WTC11 (cell line): ENCODE measurements around the gene FAM168B. TPM values are rescaled to one million over a fixed set of nuclear protein-coding genes. Genes with fewer than 3 reads are reported as not detected.

Experiments used
- ATAC-seq: fragments of 200-7000 bp; cut with Tn5 transposase; 2 replicates; pipeline ENCODE4 v1.10.0; 2021; ENCODE audit warnings: mild to moderate bottlenecking, moderate library complexity
- CTCF ChIA-PET: fragments of 300-600 bp; sonication (Branson Sonifier 250); formaldehyde crosslinking; loops from one replicate; lab custom pipeline; 2021; ENCODE audit warnings: antibody characterized with exemption; lab: Charles Lee
- POLR2A ChIA-PET: fragments of 350-600 bp; sonication (Branson Sonifier 250); formaldehyde crosslinking; loops from one replicate; lab custom pipeline; 2021; ENCODE audit warnings: antibody characterized with exemption; lab: Charles Lee
- DNase-seq: peaks from one replicate; pipeline ENCODE4 v3.0.0; 2021; ENCODE audit warnings: low spot score
- H3K27ac Mint-ChIP-seq: 2 replicates; pipeline ENCODE4 v1.8.0; 2021; ENCODE audit warnings: mixed read lengths
- H3K27me3 Mint-ChIP-seq: 2 replicates; pipeline ENCODE4 v1.8.0; 2021; ENCODE audit warnings: low read depth, mild to moderate bottlenecking, moderate library complexity, mixed read lengths
- H3K36me3 Mint-ChIP-seq: 2 replicates; pipeline ENCODE4 v1.8.0; 2021; ENCODE audit warnings: mixed read lengths
- H3K4me1 Mint-ChIP-seq: 2 replicates; pipeline ENCODE4 v1.8.0; 2022; ENCODE audit warnings: mixed read lengths
- H3K4me3 Mint-ChIP-seq: 2 replicates; pipeline ENCODE4 v1.8.0; 2021; ENCODE audit warnings: mild to moderate bottlenecking, moderate library complexity, mixed read lengths
- H3K9me3 Mint-ChIP-seq: 2 replicates; pipeline ENCODE4 v1.8.0; 2021; ENCODE audit warnings: mixed read lengths
- CBFB ChIP-seq: sonication (generic); formaldehyde crosslinking; IDR thresholded peaks from 2 replicates; pipeline ENCODE4 v1.8.1; 2022; ENCODE audit warnings: mild to moderate bottlenecking, low read depth, missing genetic modification reagents
- CREB1 ChIP-seq: sonication (generic); formaldehyde crosslinking; IDR thresholded peaks from 2 replicates; pipeline ENCODE4 v1.8.0; 2023; ENCODE audit warnings: mild to moderate bottlenecking, missing genetic modification reagents
- CREM ChIP-seq: sonication (generic); formaldehyde crosslinking; IDR thresholded peaks from 2 replicates; pipeline ENCODE4 v1.8.1; 2022; ENCODE audit warnings: mild to moderate bottlenecking, missing genetic modification reagents, moderate library complexity
- FOXJ3 ChIP-seq: sonication (generic); formaldehyde crosslinking; IDR thresholded peaks from 2 replicates; pipeline ENCODE4 v1.9.0; 2021; ENCODE audit warnings: missing genetic modification reagents, mild to moderate bottlenecking, borderline replicate concordance
- FOXK1 ChIP-seq: sonication (generic); formaldehyde crosslinking; IDR thresholded peaks from 2 replicates; pipeline ENCODE4 v1.8.0; 2022; ENCODE audit warnings: mild to moderate bottlenecking, moderate library complexity, missing genetic modification reagents
- IRF2 ChIP-seq: sonication (generic); formaldehyde crosslinking; IDR thresholded peaks from 2 replicates; pipeline ENCODE4 v1.8.0; 2022; ENCODE audit warnings: low read depth, missing genetic modification reagents, borderline replicate concordance
- JAZF1 ChIP-seq: fragments of 250-450 bp; sonication (Bioruptor Pico); IDR thresholded peaks from 2 replicates; pipeline ENCODE4 v1.9.0; 2021; ENCODE audit warnings: moderate library complexity, mild to moderate bottlenecking, inconsistent platforms
- NFE2L1 ChIP-seq: sonication (generic); formaldehyde crosslinking; IDR thresholded peaks from 2 replicates; pipeline ENCODE4 v1.8.1; 2023; ENCODE audit warnings: missing genetic modification reagents
- SOX15 ChIP-seq: fragments of 250-450 bp; sonication (Bioruptor Pico); IDR thresholded peaks from 2 replicates; pipeline ENCODE4 v1.9.0; 2021; ENCODE audit warnings: mild to moderate bottlenecking
- SP1 ChIP-seq: sonication (generic); formaldehyde crosslinking; conservative IDR thresholded peaks from 2 replicates; pipeline ENCODE4 v1.8.1; 2022; ENCODE audit warnings: missing genetic modification reagents
- TEAD1 ChIP-seq: sonication (generic); formaldehyde crosslinking; IDR thresholded peaks from 2 replicates; pipeline ENCODE4 v1.8.0; 2022; ENCODE audit warnings: mild to moderate bottlenecking, missing genetic modification reagents
- ZBTB21 ChIP-seq: sonication (generic); formaldehyde crosslinking; IDR thresholded peaks from 2 replicates; pipeline ENCODE4 v1.8.1; 2023; ENCODE audit warnings: mild to moderate bottlenecking, missing genetic modification reagents, borderline replicate concordance
- ZNF263 ChIP-seq: sonication (generic); formaldehyde crosslinking; IDR thresholded peaks from 2 replicates; pipeline ENCODE4 v1.8.1; 2022; ENCODE audit warnings: low read depth, mild to moderate bottlenecking, moderate library complexity, missing genetic modification reagents
- ZNF416 ChIP-seq: fragments of 250-450 bp; sonication (Bioruptor Pico); IDR thresholded peaks from 2 replicates; pipeline ENCODE4 v1.9.0; 2021; ENCODE audit warnings: mild to moderate bottlenecking, inconsistent platforms
- total RNA-seq: library from RNA; stranded (reverse); gene quantifications from 3 replicates; pipeline ENCODE4 v1.2.3, GENCODE V29; 2021
- TF ChIP-seq, protein P1 (sequence below): sonication (generic); formaldehyde crosslinking; IDR thresholded peaks from 2 replicates; pipeline ENCODE4 v1.8.0; 2022; ENCODE audit warnings: mild to moderate bottlenecking, missing genetic modification reagents
- TF ChIP-seq, protein P2 (sequence below): sonication (generic); formaldehyde crosslinking; IDR thresholded peaks from 2 replicates; pipeline ENCODE4 v1.8.1; 2023; ENCODE audit warnings: mild to moderate bottlenecking, moderate library complexity, missing genetic modification reagents
- TF ChIP-seq, protein P3 (sequence below): fragments of 250-450 bp; sonication (Bioruptor Pico); IDR thresholded peaks from 2 replicates; pipeline ENCODE4 v1.9.0; 2021; ENCODE audit warnings: mild to moderate bottlenecking
- TF ChIP-seq, protein P4 (sequence below): sonication (generic); formaldehyde crosslinking; IDR thresholded peaks from 2 replicates; pipeline ENCODE4 v1.8.1; 2023; ENCODE audit warnings: mild to moderate bottlenecking, missing genetic modification reagents, moderate library complexity
- TF ChIP-seq, protein P5 (sequence below): sonication (generic); formaldehyde crosslinking; conservative IDR thresholded peaks from 2 replicates; pipeline ENCODE4 v1.8.1; 2023; ENCODE audit warnings: mild to moderate bottlenecking, low read depth, missing genetic modification reagents, moderate library complexity
- TF ChIP-seq, protein P6 (sequence below): fragments of 250-450 bp; sonication (Bioruptor Pico); IDR thresholded peaks from 2 replicates; pipeline ENCODE4 v1.9.0; 2021; ENCODE audit warnings: mild to moderate bottlenecking

The FAM168B gene
- total RNA-seq, 1 experiment from 2014 or later: 63.9 TPM

DNA sequence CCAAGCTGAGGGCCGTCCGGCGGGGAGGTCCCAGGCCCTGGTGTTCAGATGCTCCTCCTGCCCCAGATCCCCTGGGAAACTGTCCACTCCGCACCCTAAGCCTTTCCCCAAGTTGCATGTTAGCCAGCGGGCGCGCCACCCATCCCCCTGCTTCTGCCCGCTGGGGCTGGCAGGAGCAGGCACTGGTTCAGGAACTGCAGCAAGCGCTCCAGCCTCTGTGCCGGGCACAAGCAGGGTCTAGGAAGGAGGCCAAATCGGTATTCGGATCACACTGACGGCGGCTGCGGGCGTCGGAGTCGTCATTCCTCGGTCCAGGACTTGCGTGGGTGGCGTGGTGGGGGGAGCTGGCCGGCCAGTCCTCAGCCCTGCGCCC, 53.7 kb downstream of the FAM168B start:
- no peaks in the 10 kb centered on the region for H3K36me3 Mint-ChIP-seq
- H3K27ac Mint-ChIP-seq: no peak overlapping the region
- ATAC-seq (no peak), DNase-seq (no peak)
- peaks cover 9% of the 10 kb centered on the region for H3K4me1 Mint-ChIP-seq
- no peak overlapping the region for H3K4me3 Mint-ChIP-seq
- TF ChIP-seq CREB1 (CRISPR knock-in tag): no peak
- TF ChIP-seq ZBTB21 (CRISPR knock-in tag): no peak
- TF ChIP-seq SOX15: no peak
- CTCF ChIA-PET: no interaction called here
- H3K9me3 Mint-ChIP-seq: no peaks in the 10 kb centered on the region
- peaks cover 17% of the 10 kb centered on the region for H3K27me3 Mint-ChIP-seq
- POLR2A ChIA-PET: no interaction called here

DNA sequence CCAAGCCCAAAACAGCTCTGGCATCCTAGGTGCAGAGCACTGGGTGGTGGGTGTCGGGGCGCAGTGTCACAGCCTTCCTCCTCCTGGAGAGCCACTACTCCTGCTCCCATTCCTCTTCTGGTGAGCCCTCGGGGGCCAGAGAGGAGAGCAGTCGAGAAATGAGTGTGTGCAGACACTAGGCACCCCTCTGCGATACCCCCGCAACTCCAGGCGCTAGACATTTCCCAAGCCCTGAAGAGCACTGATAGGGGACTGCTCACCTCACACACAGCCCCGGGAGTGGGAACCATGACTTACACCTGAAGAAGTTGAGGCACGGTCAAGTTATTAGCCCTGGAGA, 54.2 kb downstream of the FAM168B start:
- H3K4me3 Mint-ChIP-seq: no peak overlapping the region
- peaks cover 22% of the 10 kb centered on the region for H3K27me3 Mint-ChIP-seq
- no peaks in the 10 kb centered on the region for H3K36me3 Mint-ChIP-seq
- POLR2A ChIA-PET: no interaction called here
- H3K4me1 Mint-ChIP-seq: peaks cover 8% of the 10 kb centered on the region
- ATAC-seq (no peak), DNase-seq (no peak)
- no peak for TF ChIP-seq SP1 (CRISPR knock-in tag)
- TF ChIP-seq CBFB: no peak
- no peak for TF ChIP-seq JAZF1 (CRISPR knock-in tag)
- TF ChIP-seq, protein P1, sequence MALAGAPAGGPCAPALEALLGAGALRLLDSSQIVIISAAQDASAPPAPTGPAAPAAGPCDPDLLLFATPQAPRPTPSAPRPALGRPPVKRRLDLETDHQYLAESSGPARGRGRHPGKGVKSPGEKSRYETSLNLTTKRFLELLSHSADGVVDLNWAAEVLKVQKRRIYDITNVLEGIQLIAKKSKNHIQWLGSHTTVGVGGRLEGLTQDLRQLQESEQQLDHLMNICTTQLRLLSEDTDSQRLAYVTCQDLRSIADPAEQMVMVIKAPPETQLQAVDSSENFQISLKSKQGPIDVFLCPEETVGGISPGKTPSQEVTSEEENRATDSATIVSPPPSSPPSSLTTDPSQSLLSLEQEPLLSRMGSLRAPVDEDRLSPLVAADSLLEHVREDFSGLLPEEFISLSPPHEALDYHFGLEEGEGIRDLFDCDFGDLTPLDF (CRISPR knock-in tag): no peak
- TF ChIP-seq CREM (CRISPR knock-in tag): no peak
- TF ChIP-seq, protein P2, sequence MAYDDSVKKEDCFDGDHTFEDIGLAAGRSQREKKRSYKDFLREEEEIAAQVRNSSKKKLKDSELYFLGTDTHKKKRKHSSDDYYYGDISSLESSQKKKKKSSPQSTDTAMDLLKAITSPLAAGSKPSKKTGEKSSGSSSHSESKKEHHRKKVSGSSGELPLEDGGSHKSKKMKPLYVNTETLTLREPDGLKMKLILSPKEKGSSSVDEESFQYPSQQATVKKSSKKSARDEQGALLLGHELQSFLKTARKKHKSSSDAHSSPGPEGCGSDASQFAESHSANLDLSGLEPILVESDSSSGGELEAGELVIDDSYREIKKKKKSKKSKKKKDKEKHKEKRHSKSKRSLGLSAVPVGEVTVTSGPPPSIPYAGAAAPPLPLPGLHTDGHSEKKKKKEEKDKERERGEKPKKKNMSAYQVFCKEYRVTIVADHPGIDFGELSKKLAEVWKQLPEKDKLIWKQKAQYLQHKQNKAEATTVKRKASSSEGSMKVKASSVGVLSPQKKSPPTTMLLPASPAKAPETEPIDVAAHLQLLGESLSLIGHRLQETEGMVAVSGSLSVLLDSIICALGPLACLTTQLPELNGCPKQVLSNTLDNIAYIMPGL (CRISPR knock-in tag): no peak
- TF ChIP-seq FOXK1: no peak
- no peak for TF ChIP-seq TEAD1 (CRISPR knock-in tag)
- TF ChIP-seq FOXJ3 (CRISPR knock-in tag): no peak
- TF ChIP-seq, protein P3, sequence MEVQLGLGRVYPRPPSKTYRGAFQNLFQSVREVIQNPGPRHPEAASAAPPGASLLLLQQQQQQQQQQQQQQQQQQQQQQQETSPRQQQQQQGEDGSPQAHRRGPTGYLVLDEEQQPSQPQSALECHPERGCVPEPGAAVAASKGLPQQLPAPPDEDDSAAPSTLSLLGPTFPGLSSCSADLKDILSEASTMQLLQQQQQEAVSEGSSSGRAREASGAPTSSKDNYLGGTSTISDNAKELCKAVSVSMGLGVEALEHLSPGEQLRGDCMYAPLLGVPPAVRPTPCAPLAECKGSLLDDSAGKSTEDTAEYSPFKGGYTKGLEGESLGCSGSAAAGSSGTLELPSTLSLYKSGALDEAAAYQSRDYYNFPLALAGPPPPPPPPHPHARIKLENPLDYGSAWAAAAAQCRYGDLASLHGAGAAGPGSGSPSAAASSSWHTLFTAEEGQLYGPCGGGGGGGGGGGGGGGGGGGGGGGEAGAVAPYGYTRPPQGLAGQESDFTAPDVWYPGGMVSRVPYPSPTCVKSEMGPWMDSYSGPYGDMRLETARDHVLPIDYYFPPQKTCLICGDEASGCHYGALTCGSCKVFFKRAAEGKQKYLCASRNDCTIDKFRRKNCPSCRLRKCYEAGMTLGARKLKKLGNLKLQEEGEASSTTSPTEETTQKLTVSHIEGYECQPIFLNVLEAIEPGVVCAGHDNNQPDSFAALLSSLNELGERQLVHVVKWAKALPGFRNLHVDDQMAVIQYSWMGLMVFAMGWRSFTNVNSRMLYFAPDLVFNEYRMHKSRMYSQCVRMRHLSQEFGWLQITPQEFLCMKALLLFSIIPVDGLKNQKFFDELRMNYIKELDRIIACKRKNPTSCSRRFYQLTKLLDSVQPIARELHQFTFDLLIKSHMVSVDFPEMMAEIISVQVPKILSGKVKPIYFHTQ (CRISPR knock-in tag): no peak
- TF ChIP-seq ZNF416 (CRISPR knock-in tag): no peak
- TF ChIP-seq, protein P4, sequence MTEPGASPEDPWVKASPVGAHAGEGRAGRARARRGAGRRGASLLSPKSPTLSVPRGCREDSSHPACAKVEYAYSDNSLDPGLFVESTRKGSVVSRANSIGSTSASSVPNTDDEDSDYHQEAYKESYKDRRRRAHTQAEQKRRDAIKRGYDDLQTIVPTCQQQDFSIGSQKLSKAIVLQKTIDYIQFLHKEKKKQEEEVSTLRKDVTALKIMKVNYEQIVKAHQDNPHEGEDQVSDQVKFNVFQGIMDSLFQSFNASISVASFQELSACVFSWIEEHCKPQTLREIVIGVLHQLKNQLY: no peak
- no peak for TF ChIP-seq NFE2L1 (CRISPR knock-in tag)
- TF ChIP-seq, protein P5, sequence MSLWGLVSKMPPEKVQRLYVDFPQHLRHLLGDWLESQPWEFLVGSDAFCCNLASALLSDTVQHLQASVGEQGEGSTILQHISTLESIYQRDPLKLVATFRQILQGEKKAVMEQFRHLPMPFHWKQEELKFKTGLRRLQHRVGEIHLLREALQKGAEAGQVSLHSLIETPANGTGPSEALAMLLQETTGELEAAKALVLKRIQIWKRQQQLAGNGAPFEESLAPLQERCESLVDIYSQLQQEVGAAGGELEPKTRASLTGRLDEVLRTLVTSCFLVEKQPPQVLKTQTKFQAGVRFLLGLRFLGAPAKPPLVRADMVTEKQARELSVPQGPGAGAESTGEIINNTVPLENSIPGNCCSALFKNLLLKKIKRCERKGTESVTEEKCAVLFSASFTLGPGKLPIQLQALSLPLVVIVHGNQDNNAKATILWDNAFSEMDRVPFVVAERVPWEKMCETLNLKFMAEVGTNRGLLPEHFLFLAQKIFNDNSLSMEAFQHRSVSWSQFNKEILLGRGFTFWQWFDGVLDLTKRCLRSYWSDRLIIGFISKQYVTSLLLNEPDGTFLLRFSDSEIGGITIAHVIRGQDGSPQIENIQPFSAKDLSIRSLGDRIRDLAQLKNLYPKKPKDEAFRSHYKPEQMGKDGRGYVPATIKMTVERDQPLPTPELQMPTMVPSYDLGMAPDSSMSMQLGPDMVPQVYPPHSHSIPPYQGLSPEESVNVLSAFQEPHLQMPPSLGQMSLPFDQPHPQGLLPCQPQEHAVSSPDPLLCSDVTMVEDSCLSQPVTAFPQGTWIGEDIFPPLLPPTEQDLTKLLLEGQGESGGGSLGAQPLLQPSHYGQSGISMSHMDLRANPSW (CRISPR knock-in tag): no peak
- no peak for TF ChIP-seq IRF2
- TF ChIP-seq SOX15: no peak
- no peak for TF ChIP-seq ZNF263 (CRISPR knock-in tag)
- TF ChIP-seq, protein P6, sequence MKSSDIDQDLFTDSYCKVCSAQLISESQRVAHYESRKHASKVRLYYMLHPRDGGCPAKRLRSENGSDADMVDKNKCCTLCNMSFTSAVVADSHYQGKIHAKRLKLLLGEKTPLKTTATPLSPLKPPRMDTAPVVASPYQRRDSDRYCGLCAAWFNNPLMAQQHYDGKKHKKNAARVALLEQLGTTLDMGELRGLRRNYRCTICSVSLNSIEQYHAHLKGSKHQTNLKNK (CRISPR knock-in tag): no peak
- CTCF ChIA-PET: no interaction called here
- no peak overlapping the region for H3K27ac Mint-ChIP-seq
- no peaks in the 10 kb centered on the region for H3K9me3 Mint-ChIP-seq
